Measurements from ENCODE around the gene XPC.
"Not testable (repeated sequence)": the region's sequence is repeated elsewhere in the genome, so short reads cannot be mapped to it uniquely, and the experiment has no call there.

Gene XPC

GRCh38 chr3:14178247-14179113 lies at the start of gene XPC, which contains the start of gene LSM3:
Gene XPC, minus strand, starts transcription at chr3:14178601. Its CDS starts 33 bp downstream, at chr3:14178568.
Gene LSM3, plus strand, starts transcription at chr3:14178817. Its CDS starts 44 bp downstream, at chr3:14178861.
- DNase-seq = peak; percentile 99

DNA sequence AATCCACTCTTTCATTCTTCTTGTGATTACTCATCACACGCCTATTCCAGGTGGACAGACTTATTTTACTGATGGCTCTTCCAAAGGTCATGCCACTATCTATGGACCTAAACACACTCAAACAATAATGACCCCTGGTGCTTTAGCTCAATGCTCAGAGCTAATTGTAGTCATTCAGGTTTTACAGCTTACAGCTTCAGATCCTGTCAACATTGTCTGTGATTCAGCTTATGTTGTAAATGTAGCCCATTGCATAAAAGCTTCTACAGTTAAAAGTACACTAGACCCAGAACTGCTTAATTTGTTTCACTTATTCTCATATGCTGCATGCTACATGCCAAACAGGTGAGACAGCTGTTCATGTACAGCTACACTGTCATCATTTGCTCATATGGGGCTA lies 49.5 kb upstream of the XPC start:
- no peak for DNase-seq

DNA sequence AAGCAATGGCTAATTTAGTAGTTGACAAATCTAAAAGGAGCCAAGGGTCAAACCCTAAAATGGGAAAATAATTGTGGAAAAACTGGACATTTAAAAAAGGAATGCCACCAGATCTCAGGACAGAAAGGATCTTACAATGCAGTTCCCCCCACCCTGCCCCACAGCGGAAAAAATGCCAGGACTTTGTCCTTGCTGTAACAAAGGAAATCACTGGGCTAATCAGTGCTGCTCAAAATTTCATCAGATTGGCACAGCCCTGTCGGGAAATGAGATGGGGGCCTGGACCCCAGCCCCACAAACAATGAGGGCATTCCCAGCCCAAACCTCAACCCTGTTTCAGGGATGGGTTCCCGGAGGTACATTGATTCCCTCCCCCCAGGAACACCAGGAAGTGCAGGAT lies 48.0 kb upstream of the XPC start:
- not testable (repeated sequence) for DNase-seq

- peak; percentile 34 to 43 for DNase-seq
These were observed 47.0 kb upstream of the XPC start for GRCh38 chr3:14225421-14225820.

- DNase-seq = no peak
These were observed 46.5 kb upstream of the XPC start for GRCh38 chr3:14224895-14225294.

DNA sequence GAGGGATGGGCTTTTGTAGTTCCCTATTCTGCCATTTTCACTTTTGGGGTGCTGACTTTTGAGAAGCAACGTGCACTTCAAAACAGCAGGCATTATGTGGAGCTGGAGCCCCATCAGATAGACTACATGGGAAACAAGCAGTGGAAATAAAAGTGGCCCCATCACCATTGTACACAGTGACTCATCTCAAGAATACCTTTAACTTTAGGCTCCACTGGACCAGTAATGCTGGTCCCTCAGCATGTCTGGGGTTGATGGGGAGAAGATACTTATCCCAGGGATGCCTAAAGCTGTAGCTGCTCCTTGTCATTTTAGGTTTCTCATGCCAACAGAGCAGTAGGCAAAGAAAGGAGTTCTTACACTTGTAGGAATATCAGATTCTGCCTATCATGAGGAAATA lies 45.2 kb upstream of the XPC start:
- DNase-seq = no peak

DNA sequence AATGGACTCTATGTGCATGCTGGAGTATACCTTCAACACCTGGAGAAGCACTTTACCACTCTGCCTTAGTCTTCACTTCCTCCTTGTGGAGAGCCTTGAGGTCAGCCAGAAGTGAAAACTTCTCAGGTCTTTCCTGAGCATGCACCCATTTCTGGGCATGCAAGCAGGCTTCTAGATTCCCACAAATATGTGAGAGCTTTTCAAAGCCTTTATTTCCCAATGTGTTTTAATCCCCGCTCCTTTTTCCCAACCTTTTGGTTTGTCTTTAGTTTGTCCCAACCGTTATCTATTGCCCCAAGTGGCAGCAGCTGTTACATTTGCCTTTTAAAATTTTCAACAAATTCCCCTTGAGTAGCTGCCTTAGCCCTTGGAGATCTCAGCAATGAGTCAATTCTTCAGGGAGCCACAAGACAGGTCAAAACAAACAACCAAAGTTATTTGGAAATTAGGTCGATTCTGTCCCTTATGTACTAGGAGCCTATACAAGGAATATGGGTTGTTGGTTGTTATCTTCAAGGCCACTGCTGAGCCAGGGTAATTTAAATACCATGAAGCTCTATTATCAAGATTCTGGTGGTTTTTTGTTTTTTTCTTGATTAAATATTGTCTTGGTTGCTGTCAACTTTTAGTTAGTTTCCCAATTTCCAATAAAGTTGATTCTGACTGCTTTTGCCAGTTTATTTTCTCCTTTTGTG lies 44.6 kb upstream of the XPC start:
- DNase-seq = no peak

- no peak for DNase-seq
These were observed 44.1 kb upstream of the XPC start for GRCh38 chr3:14222457-14222856.

GRCh38 chr3:14221902-14222301 lies 43.5 kb upstream of the XPC start:
- DNase-seq = no peak

DNA sequence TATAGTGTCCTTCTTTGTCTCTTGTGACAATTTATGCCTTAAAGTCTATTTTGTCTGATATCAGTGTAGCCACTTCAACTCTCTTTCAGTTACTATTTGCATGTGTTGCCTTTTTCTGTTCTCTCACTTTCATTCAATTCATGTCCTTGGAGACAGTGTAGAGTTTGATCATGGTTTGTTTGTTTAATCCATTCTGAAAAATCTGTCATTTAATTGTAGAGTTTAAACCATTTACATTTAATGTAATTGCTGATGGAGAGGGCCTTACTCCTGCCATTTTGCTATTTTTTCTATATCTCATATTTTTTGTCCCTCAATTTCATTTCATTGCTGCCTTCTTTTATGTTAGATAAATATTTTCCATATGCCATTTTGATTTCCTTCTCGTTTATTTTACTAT lies 42.5 kb upstream of the XPC start:
- DNase-seq = no peak

DNA sequence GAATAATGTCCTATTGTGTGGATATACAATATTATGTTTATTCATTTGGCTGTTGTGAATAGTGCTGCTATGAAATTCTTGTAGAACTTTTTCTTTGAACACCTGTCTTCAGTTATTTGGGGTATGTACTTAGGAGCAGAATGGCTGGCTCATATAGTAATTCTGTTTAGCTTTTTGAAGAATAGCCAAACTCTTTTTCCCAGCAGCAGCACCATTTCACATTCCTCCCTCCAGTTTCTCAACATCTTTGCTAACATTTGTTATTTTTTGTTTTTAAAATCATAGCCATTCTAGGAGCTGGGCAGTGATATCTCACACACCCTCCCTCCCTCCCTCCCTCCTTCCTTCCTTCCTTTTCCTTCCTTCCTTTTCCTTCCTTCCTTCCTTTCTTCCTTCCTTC lies 40.0 kb upstream of the XPC start:
- no peak for DNase-seq

- DNase-seq = peak; percentile 73 to 76
These were observed 38.1 kb upstream of the XPC start for GRCh38 chr3:14216257-14217048.

- no peak for DNase-seq
These were observed 36.4 kb upstream of the XPC start for GRCh38 chr3:14214764-14215163.

DNA sequence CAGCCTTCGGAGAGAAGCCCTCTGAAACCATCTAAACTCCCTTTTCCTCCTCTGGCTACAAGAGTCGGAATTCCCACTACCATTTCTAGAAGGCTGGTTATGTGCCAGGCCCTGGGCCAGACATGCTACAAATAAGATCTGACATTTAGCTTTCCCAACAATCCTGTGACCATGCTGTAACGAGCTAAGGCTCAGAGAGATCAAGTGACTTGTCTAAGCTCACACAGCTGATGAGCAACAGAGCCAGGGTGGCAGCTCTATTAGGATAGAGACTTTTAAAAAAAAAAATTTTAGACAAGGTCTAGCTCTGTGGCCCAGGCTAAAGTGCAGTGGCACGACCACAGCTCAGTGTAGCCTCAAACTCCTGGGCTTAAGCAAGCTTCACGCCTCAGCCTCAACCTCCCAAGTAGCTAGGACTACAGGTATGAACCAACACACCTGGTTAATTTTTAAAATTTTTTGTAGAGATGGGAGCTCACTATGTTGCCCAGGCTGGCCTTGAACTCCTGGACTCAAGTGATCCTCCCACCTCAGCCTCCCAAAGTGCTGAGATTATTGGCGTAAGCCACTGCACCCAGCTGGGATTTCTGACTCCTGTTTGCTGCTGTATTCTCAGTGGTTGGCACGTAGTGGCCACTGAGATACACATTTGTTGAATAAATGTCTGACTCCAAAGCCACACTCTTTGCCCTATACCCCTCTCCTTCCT lies 34.8 kb upstream of the XPC start:
- no peak for DNase-seq

DNA sequence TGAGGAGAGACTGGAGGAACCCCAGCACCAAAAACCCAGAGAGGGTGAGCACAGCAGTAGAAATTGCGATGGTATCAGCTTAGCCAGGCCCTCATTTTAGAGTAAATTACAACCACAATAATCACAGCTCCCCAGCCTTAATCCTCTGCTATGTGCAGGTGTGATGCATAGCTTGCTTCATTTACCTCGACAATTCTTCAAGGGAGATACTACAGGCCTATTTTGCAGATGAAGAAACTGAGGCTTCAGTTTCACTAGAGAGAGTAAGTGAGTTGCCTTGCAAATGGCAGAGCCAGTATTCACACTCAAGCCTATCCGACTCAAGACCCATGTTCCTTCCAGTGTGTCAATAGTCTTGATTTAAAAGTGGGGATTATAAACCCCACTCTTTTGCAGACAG lies 33.6 kb upstream of the XPC start:
- DNase-seq = no peak

DNA sequence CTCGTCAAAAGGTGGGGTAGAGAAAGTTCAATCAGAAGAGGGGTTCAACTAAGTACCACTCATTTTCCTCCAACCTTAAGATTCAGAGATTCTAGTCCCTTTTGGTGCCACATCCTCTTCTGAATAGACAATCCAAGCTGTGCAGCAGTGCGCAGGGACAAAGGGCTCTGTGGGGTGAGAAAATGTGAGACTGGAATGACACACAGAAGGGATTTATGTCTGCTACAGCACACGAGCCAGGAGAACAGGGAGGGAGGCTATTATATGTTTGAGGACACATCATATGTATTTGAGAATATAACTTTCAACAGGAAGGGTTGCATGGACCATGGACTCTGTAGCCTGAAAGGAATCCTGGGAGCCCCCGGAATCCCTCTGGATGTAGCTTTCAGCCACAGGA lies 33.2 kb upstream of the XPC start:
- DNase-seq = no peak

DNA sequence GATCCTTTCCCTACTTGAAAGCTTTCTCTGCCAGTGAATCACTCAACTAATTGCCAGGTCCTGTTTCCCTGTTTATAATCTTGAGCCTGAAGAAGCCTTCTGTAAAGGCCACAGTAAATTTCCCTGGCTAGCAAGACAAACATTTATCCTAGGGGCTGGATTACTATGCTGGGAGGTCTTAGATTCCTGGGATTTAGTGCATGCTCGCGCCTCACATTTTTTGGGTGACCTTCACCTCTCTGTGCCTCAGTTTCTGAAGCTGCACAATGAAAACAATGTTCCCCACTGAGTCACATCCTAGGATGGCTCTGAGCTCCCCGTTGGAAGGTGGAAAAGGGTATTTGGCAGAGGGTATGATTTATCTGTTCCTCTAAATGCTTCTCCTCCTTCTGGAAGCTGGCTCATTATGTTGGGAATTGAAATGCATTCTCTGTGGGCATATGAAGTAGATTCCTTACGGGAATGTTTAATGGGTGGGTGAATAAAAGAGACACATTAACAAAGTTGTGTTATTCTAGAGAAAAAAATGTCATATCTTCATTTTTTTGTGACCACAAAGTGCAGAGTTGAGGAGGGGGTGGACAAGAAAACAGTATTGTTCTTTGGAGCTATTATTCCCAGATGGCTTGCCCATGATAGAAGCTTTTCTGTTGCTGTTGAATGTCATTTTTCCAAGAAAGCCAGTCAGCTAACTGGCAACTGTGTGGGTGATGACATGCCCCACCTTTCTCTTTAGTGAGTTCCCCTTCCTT lies 32.6 kb upstream of the XPC start:
- DNase-seq = no peak

DNA sequence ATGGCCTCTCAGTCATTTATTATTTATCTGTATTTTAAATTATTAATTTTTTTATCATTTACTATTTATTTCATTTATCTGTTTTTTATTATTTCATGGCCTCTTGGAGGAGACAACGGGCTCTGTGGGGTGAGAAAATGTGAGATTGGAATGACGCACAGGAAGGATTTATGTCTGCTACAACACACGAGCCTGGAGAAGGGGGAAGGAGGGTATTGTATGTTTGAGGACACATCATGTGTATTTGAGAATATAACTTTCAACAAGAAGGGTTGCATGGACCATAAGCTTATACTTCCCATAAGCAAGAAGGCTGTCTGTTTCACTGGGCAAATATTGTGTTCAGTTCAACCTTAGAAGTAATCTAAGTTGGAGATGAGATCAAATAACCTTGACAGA lies 31.9 kb upstream of the XPC start:
- DNase-seq = no peak

- no peak for DNase-seq
These were observed 31.3 kb upstream of the XPC start for GRCh38 chr3:14209581-14210289.

- DNase-seq = no peak
These were observed 30.6 kb upstream of the XPC start for GRCh38 chr3:14208977-14209394.

DNA sequence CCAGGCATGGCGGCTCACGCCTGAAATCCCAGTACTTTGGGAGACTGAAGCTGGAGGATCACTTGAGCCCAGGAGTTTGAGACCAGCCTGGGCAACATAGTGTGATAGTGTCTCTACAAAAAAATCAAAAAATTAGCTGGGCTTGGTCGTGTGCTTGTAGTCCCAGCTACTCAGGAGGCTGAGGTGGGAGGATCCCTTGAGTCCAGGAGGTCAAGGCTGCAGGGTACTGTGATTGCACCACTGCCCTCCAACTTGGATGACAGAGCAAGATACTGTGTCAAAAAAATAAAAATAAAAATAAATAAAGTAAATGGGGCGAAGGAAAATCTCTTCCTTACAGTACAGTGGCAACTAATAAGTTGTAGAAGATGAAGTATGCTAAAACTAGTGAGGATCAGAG lies 29.8 kb upstream of the XPC start:
- DNase-seq = no peak

All from AML-193 (cell line).